GM23338 (cell line): Measurements from ENCODE around the gene RASGRP3. TPM values are rescaled to one million over a fixed set of nuclear protein-coding genes. Genes with fewer than 3 reads are reported as not detected.

Experiments
- ATAC-seq: fragments of 200-7000 bp; cut with Tn5 transposase; 3 replicates; pipeline ENCODE4 v1.9.1; 2020
- DNase-seq: peaks from one replicate; pipeline ENCODE4 v3.0.0-alpha.2; 2015; ENCODE audit warnings: low spot score
- H2AFZ ChIP-seq: fragments of 200-600 bp; sonication (generic); 2 replicates; pipeline ENCODE4 v1.8.0; 2016; ENCODE audit warnings: antibody characterized with exemption, mild to moderate bottlenecking, moderate library complexity
- H3F3A ChIP-seq: fragments of 200-600 bp; sonication (generic); replicated peaks from 2 replicates; pipeline ENCODE4 v1.8.0; 2017; ENCODE audit warnings: antibody characterized with exemption, mixed run types, low read depth
- H3K27ac ChIP-seq: fragments of 200-600 bp; sonication (generic); 2 replicates; pipeline ENCODE4 v1.6.1; 2016; ENCODE audit warnings: low read depth
- H3K27me3 ChIP-seq: fragments of 200-600 bp; sonication (generic); 2 replicates; pipeline ENCODE4 v1.8.0; 2016; ENCODE audit warnings: mild to moderate bottlenecking, mixed run types, moderate library complexity; ENCODE audit not compliant: insufficient read depth
- H3K36me3 ChIP-seq: fragments of 200-600 bp; sonication (generic); 2 replicates; pipeline ENCODE4 v1.8.0; 2016; ENCODE audit warnings: mild to moderate bottlenecking; ENCODE audit not compliant: insufficient read depth
- H3K4me1 ChIP-seq: fragments of 200-600 bp; sonication (generic); 2 replicates; pipeline ENCODE4 v1.8.0; 2016; ENCODE audit warnings: mild to moderate bottlenecking, moderate library complexity; ENCODE audit not compliant: insufficient read depth
- H3K4me2 ChIP-seq: fragments of 200-600 bp; sonication (generic); 2 replicates; pipeline ENCODE4 v1.7.1; 2017; ENCODE audit warnings: mixed run types
- H3K4me3 ChIP-seq: fragments of 200-600 bp; sonication (generic); 2 replicates; pipeline ENCODE4 v1.6.1; 2016; ENCODE audit warnings: mixed run types
- H3K79me2 ChIP-seq: fragments of 200-600 bp; sonication (generic); replicated peaks from 2 replicates; pipeline ENCODE4 v1.8.0; 2017; ENCODE audit warnings: mild to moderate bottlenecking; ENCODE audit not compliant: insufficient read depth
- H3K9me2 ChIP-seq: fragments of 200-600 bp; sonication (generic); 2 replicates; pipeline ENCODE4 v1.8.0; 2017; ENCODE audit not compliant: insufficient read depth
- H4K20me1 ChIP-seq: fragments of 200-600 bp; sonication (generic); replicated peaks from 2 replicates; pipeline ENCODE4 v1.8.0; 2017; ENCODE audit warnings: mild to moderate bottlenecking; ENCODE audit not compliant: insufficient read depth
- H3K27ac Mint-ChIP-seq: 2 replicates; pipeline ENCODE4 v1.8.0; 2020; ENCODE audit warnings: inconsistent platforms, mild to moderate bottlenecking, moderate library complexity, mixed read lengths
- H3K27me3 Mint-ChIP-seq: 3 replicates; pipeline ENCODE4 v1.8.0; 2022; ENCODE audit warnings: low read depth, mild to moderate bottlenecking, moderate library complexity, mixed read lengths, inconsistent platforms; ENCODE audit not compliant: insufficient read depth, poor library complexity
- H3K36me3 Mint-ChIP-seq: 3 replicates; pipeline ENCODE4 v1.8.0; 2021; ENCODE audit warnings: low read depth, mild to moderate bottlenecking, inconsistent platforms, moderate library complexity, mixed read lengths
- H3K4me1 Mint-ChIP-seq: 3 replicates; pipeline ENCODE4 v1.8.0; 2020; ENCODE audit warnings: mild to moderate bottlenecking, inconsistent platforms, mixed read lengths
- H3K4me3 Mint-ChIP-seq: 3 replicates; pipeline ENCODE4 v1.8.0; 2021; ENCODE audit warnings: moderate library complexity, mild to moderate bottlenecking, inconsistent platforms, mixed read lengths
- H3K9me3 Mint-ChIP-seq: 3 replicates; pipeline ENCODE4 v1.8.0; 2020; ENCODE audit warnings: moderate library complexity, mild to moderate bottlenecking, inconsistent platforms, mixed read lengths
- EZH2 ChIP-seq: fragments of 200-600 bp; sonication (generic); IDR thresholded peaks from one replicate; pipeline ENCODE4 v1.8.0; 2017; ENCODE audit warnings: antibody characterized with exemption, mild to moderate bottlenecking, low read depth; ENCODE audit not compliant: unreplicated experiment
- EZH2phosphoT487 ChIP-seq: fragments of 200-600 bp; sonication (generic); IDR thresholded peaks from one replicate; pipeline ENCODE4 v1.8.1; 2018; ENCODE audit warnings: antibody characterized with exemption; ENCODE audit not compliant: unreplicated experiment
- STAT1 ChIP-seq: IDR thresholded peaks from one replicate; pipeline ENCODE4 v1.6.1; 2016; ENCODE audit warnings: antibody characterized with exemption; ENCODE audit not compliant: unreplicated experiment
- ZNF114 ChIP-seq: fragments of 250-450 bp; sonication (Bioruptor Pico); IDR thresholded peaks from 2 replicates; pipeline ENCODE4 v1.5.0; 2020; ENCODE audit warnings: mild to moderate bottlenecking, moderate library complexity
- ZNF462 ChIP-seq: fragments of 250-450 bp; sonication (Bioruptor Pico); IDR thresholded peaks from 2 replicates; pipeline ENCODE4 v1.5.0; 2020; ENCODE audit warnings: mild to moderate bottlenecking, moderate library complexity
- polyA plus RNA-seq: library from polyadenylated mRNA; unstranded; fragments of >200 nt; fragmentation: Nextera tagmentation; extraction: Ambion mirVana; gene quantifications from 2 replicates; pipeline ENCODE4 v1.2.1, GENCODE V29; 2016
- total RNA-seq: library from RNA; depleted of rRNA; stranded (reverse); fragments of >200 nt; shearing (Covaris generic); gene quantifications from 2 replicates; pipeline ENCODE4 v1.2.3, GENCODE V29; 2014
- TF ChIP-seq, protein P1 (sequence below): IDR thresholded peaks from one replicate; pipeline ENCODE4 v1.6.1; 2018; ENCODE audit warnings: antibody characterized with exemption; ENCODE audit not compliant: unreplicated experiment

The RASGRP3 gene
- total and polyA plus RNA-seq, 2 experiments from 2014 or later = 0.19 to 0.69 TPM

DNA sequence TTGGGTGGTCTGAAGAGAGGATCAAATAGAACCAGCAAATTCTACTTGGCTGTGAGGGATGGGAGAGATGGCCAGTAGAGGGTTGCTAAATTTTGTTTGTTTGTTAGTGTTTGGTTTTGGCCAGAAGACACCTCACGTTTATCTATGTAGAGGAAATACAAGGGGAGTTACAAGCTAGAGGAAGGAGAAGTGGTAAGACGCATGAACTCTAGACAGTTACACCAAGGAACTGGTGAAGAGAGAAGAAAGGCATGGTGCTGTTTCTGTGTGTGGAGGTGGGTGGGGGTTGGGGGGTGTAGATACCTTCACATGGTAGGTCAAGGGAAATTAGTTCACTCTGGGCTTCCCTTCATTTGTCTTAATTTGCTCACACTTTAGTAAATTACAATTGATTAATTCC lies 25.6 kb downstream of the RASGRP3 start:
- Mint-ChIP-seq H3K4me1 (peaks cover 2% of the 10 kb centered on the region; the same call in 1 of the 3 replicates), H3K27ac (no peak overlapping the region), H3K9me3 (no peaks in the 10 kb centered on the region; the same call in 2 of the 3 replicates), H3K36me3 (no peaks in the 10 kb centered on the region), H3K27me3 (peaks cover 5% of the 10 kb centered on the region), H3K4me3 (no peak overlapping the region)
- H3K79me2 ChIP-seq = no peaks in the 10 kb centered on the region
- DNase-seq = no peak
- H3F3A ChIP-seq = no peaks in the 10 kb centered on the region
- H3K36me3 ChIP-seq = no peaks in the 10 kb centered on the region
- 0 out of 2 replicates have a peak, but pooled peaks cover 17% of the 10 kb centered on the region for H3K9me2 ChIP-seq
- no peak overlapping the region for H3K4me3 ChIP-seq
- no peak overlapping the region for H3K27ac ChIP-seq
- H3K4me1 ChIP-seq = no peaks in the 10 kb centered on the region
- H3K4me2 ChIP-seq = no peak overlapping the region
- no peaks in the 10 kb centered on the region for H3K27me3 ChIP-seq
- TF ChIP-seq ZNF462 (CRISPR knock-in tag) (no peak), STAT1 (no peak), EZH2 (no peak), EZH2phosphoT487 (no peak), ZNF114 (CRISPR knock-in tag) (no peak)
- TF ChIP-seq, protein P1, sequence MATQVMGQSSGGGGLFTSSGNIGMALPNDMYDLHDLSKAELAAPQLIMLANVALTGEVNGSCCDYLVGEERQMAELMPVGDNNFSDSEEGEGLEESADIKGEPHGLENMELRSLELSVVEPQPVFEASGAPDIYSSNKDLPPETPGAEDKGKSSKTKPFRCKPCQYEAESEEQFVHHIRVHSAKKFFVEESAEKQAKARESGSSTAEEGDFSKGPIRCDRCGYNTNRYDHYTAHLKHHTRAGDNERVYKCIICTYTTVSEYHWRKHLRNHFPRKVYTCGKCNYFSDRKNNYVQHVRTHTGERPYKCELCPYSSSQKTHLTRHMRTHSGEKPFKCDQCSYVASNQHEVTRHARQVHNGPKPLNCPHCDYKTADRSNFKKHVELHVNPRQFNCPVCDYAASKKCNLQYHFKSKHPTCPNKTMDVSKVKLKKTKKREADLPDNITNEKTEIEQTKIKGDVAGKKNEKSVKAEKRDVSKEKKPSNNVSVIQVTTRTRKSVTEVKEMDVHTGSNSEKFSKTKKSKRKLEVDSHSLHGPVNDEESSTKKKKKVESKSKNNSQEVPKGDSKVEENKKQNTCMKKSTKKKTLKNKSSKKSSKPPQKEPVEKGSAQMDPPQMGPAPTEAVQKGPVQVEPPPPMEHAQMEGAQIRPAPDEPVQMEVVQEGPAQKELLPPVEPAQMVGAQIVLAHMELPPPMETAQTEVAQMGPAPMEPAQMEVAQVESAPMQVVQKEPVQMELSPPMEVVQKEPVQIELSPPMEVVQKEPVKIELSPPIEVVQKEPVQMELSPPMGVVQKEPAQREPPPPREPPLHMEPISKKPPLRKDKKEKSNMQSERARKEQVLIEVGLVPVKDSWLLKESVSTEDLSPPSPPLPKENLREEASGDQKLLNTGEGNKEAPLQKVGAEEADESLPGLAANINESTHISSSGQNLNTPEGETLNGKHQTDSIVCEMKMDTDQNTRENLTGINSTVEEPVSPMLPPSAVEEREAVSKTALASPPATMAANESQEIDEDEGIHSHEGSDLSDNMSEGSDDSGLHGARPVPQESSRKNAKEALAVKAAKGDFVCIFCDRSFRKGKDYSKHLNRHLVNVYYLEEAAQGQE = no peak
- H4K20me1 ChIP-seq = no peaks in the 10 kb centered on the region
- no peak overlapping the region for H2AFZ ChIP-seq
- no peak for ATAC-seq
